Stimulated activated CD8-positive, alpha-beta memory T cell treated with anti-CD3 and anti-CD28 coated beads, Interleukin-4, amount 100 ng/mL, for 4 hours (primary cell): ENCODE data around the gene WDR11.
A peak's percentile ranks its signal among the peaks of the same experiment; 100 is the strongest.

ENCODE experiments used
- DNase-seq, 2 donors: peaks; one replicate each; pipeline ENCODE4 v3.0.0-alpha.2; 2020; ENCODE audit warnings: low read depth in 2 of 2, low spot score in 1 of 2

The WDR11 gene, protein sequence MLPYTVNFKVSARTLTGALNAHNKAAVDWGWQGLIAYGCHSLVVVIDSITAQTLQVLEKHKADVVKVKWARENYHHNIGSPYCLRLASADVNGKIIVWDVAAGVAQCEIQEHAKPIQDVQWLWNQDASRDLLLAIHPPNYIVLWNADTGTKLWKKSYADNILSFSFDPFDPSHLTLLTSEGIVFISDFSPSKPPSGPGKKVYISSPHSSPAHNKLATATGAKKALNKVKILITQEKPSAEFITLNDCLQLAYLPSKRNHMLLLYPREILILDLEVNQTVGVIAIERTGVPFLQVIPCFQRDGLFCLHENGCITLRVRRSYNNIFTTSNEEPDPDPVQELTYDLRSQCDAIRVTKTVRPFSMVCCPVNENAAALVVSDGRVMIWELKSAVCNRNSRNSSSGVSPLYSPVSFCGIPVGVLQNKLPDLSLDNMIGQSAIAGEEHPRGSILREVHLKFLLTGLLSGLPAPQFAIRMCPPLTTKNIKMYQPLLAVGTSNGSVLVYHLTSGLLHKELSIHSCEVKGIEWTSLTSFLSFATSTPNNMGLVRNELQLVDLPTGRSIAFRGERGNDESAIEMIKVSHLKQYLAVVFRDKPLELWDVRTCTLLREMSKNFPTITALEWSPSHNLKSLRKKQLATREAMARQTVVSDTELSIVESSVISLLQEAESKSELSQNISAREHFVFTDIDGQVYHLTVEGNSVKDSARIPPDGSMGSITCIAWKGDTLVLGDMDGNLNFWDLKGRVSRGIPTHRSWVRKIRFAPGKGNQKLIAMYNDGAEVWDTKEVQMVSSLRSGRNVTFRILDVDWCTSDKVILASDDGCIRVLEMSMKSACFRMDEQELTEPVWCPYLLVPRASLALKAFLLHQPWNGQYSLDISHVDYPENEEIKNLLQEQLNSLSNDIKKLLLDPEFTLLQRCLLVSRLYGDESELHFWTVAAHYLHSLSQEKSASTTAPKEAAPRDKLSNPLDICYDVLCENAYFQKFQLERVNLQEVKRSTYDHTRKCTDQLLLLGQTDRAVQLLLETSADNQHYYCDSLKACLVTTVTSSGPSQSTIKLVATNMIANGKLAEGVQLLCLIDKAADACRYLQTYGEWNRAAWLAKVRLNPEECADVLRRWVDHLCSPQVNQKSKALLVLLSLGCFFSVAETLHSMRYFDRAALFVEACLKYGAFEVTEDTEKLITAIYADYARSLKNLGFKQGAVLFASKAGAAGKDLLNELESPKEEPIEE

GRCh38 chr10:120850911-120851865 lies at the start of gene WDR11:
WDR11 (plus strand) TSS chr10:120851362; CDS start chr10:120851421, 59 bp downstream.
- DNase-seq = peak; percentile 23 to 41

DNA sequence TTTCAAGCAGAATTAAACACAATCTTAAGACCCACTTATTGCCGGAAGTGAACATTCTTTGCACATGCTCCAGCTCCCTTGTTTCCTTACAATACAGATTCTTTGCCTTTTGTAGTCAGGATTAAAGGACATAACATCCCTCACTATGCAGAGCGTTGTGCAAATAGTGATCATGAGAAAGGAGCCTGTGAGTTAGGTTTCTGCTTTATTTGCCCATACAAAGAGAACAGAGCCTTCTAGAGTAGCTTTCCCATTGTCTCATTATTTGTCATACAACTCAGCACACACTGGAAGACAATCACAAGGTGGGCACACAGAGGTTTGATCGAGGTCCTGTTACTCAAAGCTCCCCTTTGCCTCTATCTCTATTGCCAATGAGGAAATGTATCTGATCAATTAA lies 48.2 kb upstream of the WDR11 start:
- no peak for DNase-seq

GRCh38 chr10:120803972-120804371 lies 47.2 kb upstream of the WDR11 start:
- DNase-seq = no peak

GRCh38 chr10:120805014-120805812 lies 45.9 kb upstream of the WDR11 start:
- DNase-seq = no peak

GRCh38 chr10:120806081-120806480 lies 45.1 kb upstream of the WDR11 start:
- DNase-seq = no peak

DNA sequence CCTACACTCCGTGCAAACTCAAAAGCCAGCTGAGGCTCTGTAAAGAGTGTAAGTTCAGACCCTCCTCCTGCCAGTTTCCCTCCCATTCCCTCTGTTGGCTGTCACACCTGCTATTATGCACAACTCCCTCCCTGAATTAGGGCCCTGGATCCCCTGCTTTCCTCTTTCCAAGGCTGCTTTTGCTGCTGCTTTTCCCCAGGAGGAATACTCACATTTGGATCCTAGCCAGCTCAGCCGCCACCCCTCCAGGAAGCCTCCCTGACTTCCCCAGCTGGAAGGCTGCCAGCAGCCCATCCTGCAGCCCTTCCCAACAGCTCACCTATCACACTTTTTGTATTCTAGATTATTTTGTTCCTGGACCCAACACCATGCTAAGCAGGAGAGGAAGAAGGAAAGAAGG lies 40.9 kb upstream of the WDR11 start:
- no peak for DNase-seq

GRCh38 chr10:120813085-120813484 lies 38.1 kb upstream of the WDR11 start:
- no peak for DNase-seq

DNA sequence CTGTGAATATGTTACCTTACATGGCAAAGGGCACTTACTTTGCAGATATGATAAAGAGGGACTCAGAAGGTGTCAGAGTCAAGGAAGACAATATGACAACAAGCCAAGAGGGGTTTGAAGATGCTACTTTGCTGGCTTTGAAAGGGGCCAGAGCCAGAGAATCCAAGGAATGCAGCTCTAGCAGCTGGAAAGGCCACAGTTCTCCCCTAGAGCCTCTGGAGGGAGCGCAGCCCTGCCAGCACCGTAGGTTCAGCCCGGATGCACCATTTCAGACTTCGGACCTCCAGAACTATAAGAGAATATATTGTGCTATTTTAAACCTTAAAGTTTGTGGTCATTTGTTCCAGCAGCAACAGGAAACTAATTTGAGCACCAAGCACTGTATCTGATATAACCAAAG lies 32.9 kb upstream of the WDR11 start:
- DNase-seq = no peak

GRCh38 chr10:120819366-120819765 lies 31.8 kb upstream of the WDR11 start:
- DNase-seq = no peak

GRCh38 chr10:120823266-120823665 lies 27.9 kb upstream of the WDR11 start:
- no peak for DNase-seq

- DNase-seq = no peak
Measured at GRCh38 chr10:120824881-120825309, 26.3 kb upstream of the WDR11 start.

DNA sequence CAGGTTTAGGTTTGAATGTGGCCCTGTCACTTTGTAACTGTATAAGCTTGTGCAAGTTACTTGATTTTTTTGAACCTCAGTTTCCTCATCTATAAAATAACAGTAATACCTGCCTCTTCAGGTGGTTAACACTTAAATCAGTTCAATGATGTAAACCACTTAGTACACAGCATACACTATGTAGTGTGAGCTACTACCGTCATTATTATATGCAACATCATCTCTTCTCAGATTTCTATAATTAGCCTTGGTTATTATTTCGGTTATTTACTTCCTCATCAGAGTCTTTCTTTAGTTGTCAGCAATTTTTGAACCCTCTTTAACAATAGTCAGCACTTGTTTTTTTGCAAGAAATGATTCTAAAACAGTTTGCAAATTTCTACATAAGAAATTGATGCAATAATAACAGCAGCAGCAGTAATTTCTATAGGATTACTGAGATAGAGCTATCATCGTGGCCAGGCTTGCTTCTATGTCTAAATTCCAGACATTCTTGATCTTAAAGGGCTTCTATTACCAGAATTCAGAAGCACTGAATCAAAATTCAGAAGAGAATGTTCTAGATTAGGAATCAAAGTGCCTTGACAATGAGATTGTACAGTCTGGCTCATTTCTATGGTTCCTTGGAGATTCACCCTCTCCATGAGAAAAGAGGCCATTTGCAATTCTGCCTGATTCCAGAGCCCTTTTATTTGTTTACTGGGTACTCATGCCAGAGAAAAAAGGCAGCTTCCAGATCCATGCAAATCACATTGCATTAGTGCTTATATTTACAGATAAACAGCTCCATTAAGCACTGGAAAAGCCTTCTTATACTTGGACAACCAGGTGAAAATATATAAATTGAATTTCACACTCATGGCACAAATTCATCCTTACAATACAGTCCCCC lies 25.0 kb upstream of the WDR11 start:
- DNase-seq = no peak

DNA sequence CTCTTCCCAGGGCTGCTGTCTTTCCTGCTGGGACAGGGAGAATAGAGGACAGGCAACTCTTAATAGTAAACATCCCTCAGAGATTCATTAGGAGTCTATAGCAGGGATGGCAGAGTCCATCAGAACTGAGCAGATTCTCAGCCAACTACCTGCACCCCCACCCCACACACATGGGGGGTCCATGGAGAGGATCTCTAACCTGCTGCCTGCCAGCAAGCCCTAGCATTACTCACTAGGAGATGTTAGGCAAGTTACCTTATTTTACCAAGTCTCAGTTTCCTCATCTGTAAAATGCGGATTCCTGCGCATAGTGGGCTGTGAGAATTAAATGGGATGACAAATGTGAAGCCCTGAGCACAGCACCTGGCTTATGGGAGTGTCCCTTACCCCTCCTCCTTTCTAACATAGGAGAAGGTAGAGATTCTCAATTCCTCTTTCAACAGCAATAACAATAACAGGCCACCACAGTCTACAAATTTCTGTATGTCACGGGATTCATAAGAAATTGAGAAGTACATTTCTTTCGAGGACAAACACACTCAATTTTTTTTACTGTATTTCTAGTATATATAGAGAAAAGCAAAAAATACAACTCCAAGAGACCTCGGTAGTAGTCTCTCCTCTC lies 23.8 kb upstream of the WDR11 start:
- DNase-seq = no peak

DNA sequence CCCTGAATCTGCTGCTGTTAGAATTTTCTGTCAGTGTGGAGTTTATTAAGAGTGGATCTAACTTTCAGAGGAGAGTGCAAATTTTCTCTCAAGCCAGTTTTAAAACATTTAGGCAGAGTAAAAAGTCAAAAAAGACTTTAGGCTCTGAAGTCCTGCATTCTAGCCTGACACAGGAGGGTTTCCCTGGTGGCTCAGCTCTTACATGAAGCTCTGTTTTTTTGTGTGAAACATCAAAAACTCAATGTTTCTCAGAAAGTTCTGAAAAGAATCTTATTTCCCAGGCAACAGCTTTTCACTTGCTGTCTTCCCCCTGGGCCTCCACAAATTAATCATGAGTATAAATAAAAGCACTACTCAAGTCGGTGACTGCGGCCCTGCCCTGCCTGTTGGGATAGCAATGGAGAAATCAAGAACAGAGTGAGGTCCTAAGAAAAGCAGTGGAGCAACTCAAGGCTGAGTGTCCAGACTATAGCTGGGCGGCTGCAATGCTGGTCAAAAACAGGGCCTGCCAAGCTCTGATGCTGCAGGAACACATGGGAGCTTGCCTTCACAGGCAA lies 22.3 kb upstream of the WDR11 start:
- no peak for DNase-seq

DNA sequence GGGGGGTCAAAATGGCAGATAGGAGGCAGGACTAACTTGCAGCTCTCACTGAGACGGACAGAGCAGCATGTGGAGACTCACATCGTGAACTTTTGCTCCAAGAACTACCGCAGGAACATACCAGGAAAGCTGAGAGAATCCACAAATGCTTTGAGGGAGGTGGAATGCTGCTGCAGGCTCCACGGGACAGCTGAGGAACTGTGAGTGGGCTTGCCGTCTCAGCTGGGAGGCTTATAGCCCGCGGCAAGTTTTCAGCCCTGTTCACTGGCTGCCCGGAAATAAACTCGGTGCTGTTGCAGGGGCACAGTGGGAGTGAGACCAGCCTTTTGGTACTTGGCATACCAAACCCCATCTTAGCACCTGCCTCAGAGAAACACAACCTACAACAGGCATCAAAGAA lies 19.1 kb upstream of the WDR11 start:
- DNase-seq = no peak

- DNase-seq = no peak
Measured at GRCh38 chr10:120833222-120833928, 17.8 kb upstream of the WDR11 start.

DNA sequence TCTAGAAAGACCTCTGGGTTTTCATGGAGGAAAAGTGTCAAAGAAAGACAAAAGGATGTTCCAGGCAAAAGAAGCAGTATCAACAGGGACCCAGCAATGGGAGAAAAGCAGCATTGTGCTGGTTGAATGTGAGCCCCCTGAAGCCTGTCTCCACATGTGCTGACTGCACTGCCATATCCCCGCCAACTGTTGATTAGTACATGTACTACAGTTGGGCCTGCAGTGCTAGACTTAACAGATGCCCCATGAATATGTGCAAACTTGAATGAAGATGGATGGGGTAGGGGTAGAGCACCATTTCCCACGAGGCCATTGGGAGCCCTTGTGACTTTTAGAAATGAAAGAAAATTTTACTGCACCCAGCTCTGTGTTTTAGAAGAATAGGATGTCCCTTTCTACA lies 15.6 kb upstream of the WDR11 start:
- DNase-seq = no peak
